H1 (cell line): ENCODE results near the gene ICAM2. TPM values are rescaled to one million over a fixed set of nuclear protein-coding genes. Genes with fewer than 3 reads are reported as not detected.

Experiments used
- CTCF ChIA-PET: fragments of 300-600 bp; sonication (Branson Sonifier 250); formaldehyde crosslinking; loops from one replicate; lab custom pipeline; 2021; ENCODE audit not compliant: partially characterized antibody; lab: Charles Lee
- POLR2A ChIA-PET: fragments of 300-600 bp; sonication (Branson Sonifier 250); formaldehyde crosslinking; loops from one replicate; lab custom pipeline; 2021; ENCODE audit warnings: inconsistent platforms; ENCODE audit not compliant: partially characterized antibody; lab: Charles Lee
- DNase-seq, 2 experiments: peaks; one replicate each; pipeline versions ENCODE4 v3.0.0 to v3.0.0-alpha.2; 2010 to 2022; ENCODE audit warnings: low spot score in 2 of 2, low read depth in 1 of 2, mixed read lengths in 1 of 2
- FAIRE-seq: peaks from 2 replicates; lab custom pipeline; 2011; peaks lifted over from hg19 to GRCh38; lab: Jason Lieb, UNC
- H2AFZ ChIP-seq: 2 replicates; pipeline ENCODE4 v1.8.1; 2012; ENCODE audit warnings: low read length, inconsistent platforms
- H2AK5ac ChIP-seq: 2 replicates; pipeline ENCODE4 v1.6.1; 2013; ENCODE audit warnings: low read depth, low read length
- H2BK120ac ChIP-seq: replicated peaks from 2 replicates; pipeline ENCODE3; 2013; ENCODE audit warnings: low read depth, low read length, inconsistent platforms
- H2BK12ac ChIP-seq: 2 replicates; pipeline ENCODE4 v1.6.1; 2013; ENCODE audit warnings: low read depth, low read length
- H2BK15ac ChIP-seq: 2 replicates; pipeline ENCODE4 v1.6.1; 2013; ENCODE audit warnings: low read length
- H2BK20ac ChIP-seq: 2 replicates; pipeline ENCODE4 v1.6.1; 2013; ENCODE audit warnings: low read length
- H2BK5ac ChIP-seq: 2 replicates; pipeline ENCODE4 v1.6.1; 2013; ENCODE audit warnings: low read depth, low read length
- H3K14ac ChIP-seq: 2 replicates; pipeline ENCODE4 v1.6.1; 2013; ENCODE audit warnings: inconsistent platforms; ENCODE audit not compliant: insufficient read length
- H3K18ac ChIP-seq: 2 replicates; pipeline ENCODE4 v1.6.1; 2013; ENCODE audit warnings: low read length; ENCODE audit errors: extremely low read depth
- H3K23ac ChIP-seq: 2 replicates; pipeline ENCODE4 v1.6.1; 2013; ENCODE audit warnings: inconsistent platforms; ENCODE audit not compliant: insufficient read length
- H3K23me2 ChIP-seq: 2 replicates; pipeline ENCODE4 v1.6.1; 2013; ENCODE audit warnings: low read depth, low read length
- H3K27ac ChIP-seq: 2 replicates; pipeline ENCODE4 v1.6.1; 2011; ENCODE audit warnings: low read depth, low read length, inconsistent platforms
- H3K27me3 ChIP-seq, 4 experiments: replicated peaks in 1 of 4; 1 replicate in 1 of 4; 2 replicates in 3 of 4; pipeline versions ENCODE4 v1.6.1 to v1.8.1; 2011 to 2013; ENCODE audit warnings: low read length in 3 of 4, mild to moderate bottlenecking in 3 of 4, inconsistent platforms in 2 of 4, mixed read lengths in 2 of 4, moderate library complexity in 1 of 4; ENCODE audit not compliant: control insufficient read depth in 3 of 4, insufficient read depth in 3 of 4; ENCODE audit errors: extremely low read depth in 1 of 4
- H3K36me3 ChIP-seq, 4 experiments: 2 replicates each; pipeline versions ENCODE4 v1.6.1 to v1.8.1; 2011 to 2013; ENCODE audit warnings: mild to moderate bottlenecking in 4 of 4, low read length in 3 of 4, moderate library complexity in 2 of 4, control low read depth in 1 of 4, inconsistent platforms in 1 of 4; ENCODE audit not compliant: insufficient read depth in 4 of 4, control insufficient read depth in 2 of 4
- H3K4ac ChIP-seq: replicated peaks from 2 replicates; pipeline ENCODE3; 2013; ENCODE audit warnings: low read length, low read depth, mixed read lengths, inconsistent platforms; ENCODE audit not compliant: insufficient read length
- H3K4me1 ChIP-seq, 4 experiments: replicated peaks in 1 of 4; 1 replicate in 1 of 4; 2 replicates in 3 of 4; pipeline versions ENCODE4 v1.6.1 to v1.8.1; 2011 to 2013; ENCODE audit warnings: low read length in 3 of 4, inconsistent platforms in 2 of 4, mixed read lengths in 1 of 4; ENCODE audit not compliant: insufficient read depth in 4 of 4, control insufficient read depth in 3 of 4
- H3K4me2 ChIP-seq, 2 experiments: 2 replicates each; pipeline versions ENCODE4 v1.6.1 to v1.8.1; 2011 to 2013; ENCODE audit warnings: low read depth in 2 of 2, low read length in 2 of 2, control low read depth in 1 of 2, inconsistent platforms in 1 of 2, mild to moderate bottlenecking in 1 of 2; ENCODE audit not compliant: insufficient read depth in 1 of 2
- H3K4me3 ChIP-seq, 4 experiments: fragments of 200-600, 300-600 bp in 1 of 4; sonication (generic), shearing (Covaris generic), sonication (Bioruptor Twin) in 1 of 4; 2 replicates each; pipeline versions ENCODE4 v1.5.1 to v1.8.1; 2011 to 2016; ENCODE audit warnings: low read length in 4 of 4, low read depth in 3 of 4, control low read depth in 2 of 4, inconsistent platforms in 2 of 4, mild to moderate bottlenecking in 2 of 4, mixed read lengths in 1 of 4, moderate library complexity in 1 of 4; ENCODE audit not compliant: insufficient read depth in 2 of 4; ENCODE audit errors: extremely low read depth in 1 of 4
- H3K56ac ChIP-seq: replicated peaks from 2 replicates; pipeline ENCODE3; 2013; ENCODE audit warnings: low read depth, mild to moderate bottlenecking, mixed read lengths, low read length, inconsistent platforms; ENCODE audit not compliant: insufficient read length
- H3K79me1 ChIP-seq: 2 replicates; pipeline ENCODE4 v1.6.1; 2013; ENCODE audit warnings: low read depth, low read length, control low read depth
- H3K79me2 ChIP-seq, 2 experiments: 2 replicates each; pipeline versions ENCODE4 v1.6.1 to v1.8.1; 2012 to 2013; ENCODE audit warnings: low read length in 2 of 2, mild to moderate bottlenecking in 2 of 2, inconsistent platforms in 1 of 2; ENCODE audit not compliant: insufficient read depth in 2 of 2, control insufficient read depth in 1 of 2
- H3K9ac ChIP-seq, 4 experiments: replicated peaks in 1 of 4; 1 replicate in 1 of 4; 2 replicates in 3 of 4; pipeline versions ENCODE4 v1.6.1 to v1.8.1; 2011 to 2013; ENCODE audit warnings: low read depth in 3 of 4, low read length in 3 of 4, control low read depth in 2 of 4, mild to moderate bottlenecking in 2 of 4, moderate library complexity in 2 of 4, inconsistent platforms in 1 of 4; ENCODE audit errors: extremely low read depth in 1 of 4
- H3K9me3 ChIP-seq, 2 experiments: 2 replicates each; pipeline versions ENCODE4 v1.6.1 to v1.8.1; 2012 to 2013; ENCODE audit warnings: mild to moderate bottlenecking in 2 of 2, moderate library complexity in 2 of 2, control low read depth in 1 of 2, inconsistent platforms in 1 of 2, low read depth in 1 of 2, low read length in 1 of 2, mixed read lengths in 1 of 2; ENCODE audit not compliant: insufficient read depth in 2 of 2
- H4K20me1 ChIP-seq, 2 experiments: replicated peaks in 1 of 2; 2 replicates each; pipeline versions ENCODE3 to v1.8.1; 2011 to 2013; ENCODE audit warnings: inconsistent platforms in 2 of 2, low read length in 2 of 2, mild to moderate bottlenecking in 1 of 2; ENCODE audit not compliant: insufficient read depth in 2 of 2, control insufficient read depth in 1 of 2
- H4K5ac ChIP-seq: 2 replicates; pipeline ENCODE4 v1.6.1; 2013; ENCODE audit warnings: low read length, low read depth, mixed read lengths, inconsistent platforms; ENCODE audit not compliant: insufficient read length
- H4K8ac ChIP-seq: 2 replicates; pipeline ENCODE4 v1.8.0; 2013; ENCODE audit warnings: mild to moderate bottlenecking, moderate library complexity, low read length, inconsistent platforms; ENCODE audit not compliant: insufficient read depth; ENCODE audit errors: extremely low read depth
- H4K91ac ChIP-seq: replicated peaks from 2 replicates; pipeline ENCODE3; 2013; ENCODE audit warnings: low read length, mixed read lengths, inconsistent platforms; ENCODE audit not compliant: insufficient read length
- CTBP2 ChIP-seq: IDR thresholded peaks from 2 replicates; pipeline ENCODE4 v1.7.0; 2011; ENCODE audit warnings: borderline replicate concordance, mild to moderate bottlenecking, moderate library complexity, mixed read lengths, low read length; ENCODE audit not compliant: insufficient read depth, insufficient read length
- HDAC2 ChIP-seq, 2 experiments: fragments of 300-600 bp in 1 of 2; sonication (generic) in 1 of 2; IDR thresholded peaks; 2 replicates each; pipeline ENCODE4 v1.6.1; 2011 to 2012; ENCODE audit warnings: low read depth in 2 of 2, low read length in 2 of 2, mild to moderate bottlenecking in 2 of 2, moderate library complexity in 2 of 2, borderline replicate concordance in 1 of 2, inconsistent platforms in 1 of 2
- SIX5 ChIP-seq: IDR thresholded peaks from 2 replicates; pipeline ENCODE4 v1.6.1; 2011; ENCODE audit warnings: mild to moderate bottlenecking, low read depth, low read length
- SP1 ChIP-seq: IDR thresholded peaks from 2 replicates; pipeline ENCODE4 v1.6.1; 2011; ENCODE audit warnings: low read depth, low read length
- WGBS, 2 experiments: shearing (Covaris generic) in 1 of 2; methylation state at CpG; one replicate each; pipeline versions ENCODE4 v1.1.6 to v1.1.7; 2013 to 2015; ENCODE audit warnings: low lambda C conversion rate in 2 of 2, mixed read lengths in 2 of 2, inconsistent platforms in 1 of 2, low coverage in 1 of 2, missing lambda C conversion rate in 1 of 2; ENCODE audit not compliant: insufficient replicate concordance in 2 of 2, insufficient coverage in 1 of 2, insufficient read length in 1 of 2; ENCODE audit errors: extremely low coverage in 1 of 2, missing lambda C conversion rate in 1 of 2; 5-methylcytosine and 5-hydroxymethylcytosine counted together
- polyA plus RNA-seq, 7 experiments: library from polyadenylated mRNA; depleted of rRNA in 3 of 7; stranded (reverse) in 5 of 7; unstranded in 2 of 7; fragments of >200 nt in 5 of 7; fragments of 200-250 nt in 2 of 7; gene quantifications; 1 replicate in 5 of 7; 2 replicates in 1 of 7; 4 replicates in 1 of 7; pipeline versions ENCODE4 v1.2.1 to v1.2.3, GENCODE V29; 2011 to 2013; ENCODE audit warnings: missing spikeins in 2 of 7, mixed read lengths in 2 of 7
- total RNA-seq: library from RNA; stranded (reverse); fragmentation: NEBNext Ultra II Directional; extraction: Animal tissue kit (Norgen Biotek cat#: 25700); gene quantifications from 2 replicates; pipeline ENCODE4 v1.2.1, GENCODE V29; 2021

The ICAM2 gene
- total and polyA plus RNA-seq, 2 of the 8 experiments (the other 6 are each of a cell fraction or from before 2014, with no cell fraction given): 0.45 to 0.63 TPM

DNA sequence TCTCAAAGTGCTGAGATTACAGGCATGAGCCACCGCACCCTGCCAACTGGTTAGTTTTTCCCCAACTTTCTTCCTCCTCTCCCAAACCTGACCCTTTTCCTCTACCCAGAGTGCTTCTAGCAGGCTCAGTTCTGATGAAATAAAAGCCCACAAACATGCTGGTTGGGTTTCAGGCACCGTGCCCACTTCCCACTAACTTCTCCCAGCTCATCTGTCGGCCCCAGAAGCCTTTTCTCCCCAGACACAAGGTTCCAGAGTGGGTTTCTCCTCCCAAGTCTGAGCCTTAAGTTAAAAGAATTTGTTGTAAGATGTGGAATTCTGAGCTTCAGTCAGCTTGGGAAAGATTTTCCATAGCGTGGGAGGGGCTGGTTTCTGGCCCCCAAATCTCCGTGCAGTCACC, 36.2 kb downstream of the ICAM2 start:
- Histone ChIP-seq H3K18ac (no peak overlapping the region), H2AFZ (no peak overlapping the region), H4K91ac (no peak overlapping the region), H2AK5ac (no peak overlapping the region), H3K23ac (no peak overlapping the region), H3K14ac (no peak overlapping the region), H3K27me3 (no peaks in the 10 kb centered on the region; a peak in 1 of 7 replicates), H3K56ac (no peak overlapping the region), H4K8ac (no peak overlapping the region), H3K4me1 (peaks cover 0 to 11% (median 6%) of the 10 kb centered on the region in 4 experiments; a peak in 6 of 7 replicates), H3K9ac (no peak overlapping the region), H3K9me3 (0 out of 4 replicates have a peak, but pooled peaks cover 4% of the 10 kb centered on the region in 2 experiments), H4K20me1 (no peaks in the 10 kb centered on the region), H4K5ac (no peak overlapping the region), H3K36me3 (no peaks in the 10 kb centered on the region), H3K4me3 (no peak overlapping the region), H3K79me1 (no peaks in the 10 kb centered on the region), H2BK120ac (no peak overlapping the region), H3K27ac (no peak overlapping the region), H2BK5ac (no peak overlapping the region), H3K4me2 (no peak overlapping the region), H2BK20ac (no peak overlapping the region), H3K23me2 (no peaks in the 10 kb centered on the region), H3K4ac (no peak overlapping the region), H3K79me2 (no peaks in the 10 kb centered on the region), H2BK15ac (no peak overlapping the region), H2BK12ac (no peak overlapping the region)
- FAIRE-seq (no peak), DNase-seq (no peak)
- ChIA-PET POLR2A (interaction anchor here (0.7 kb wide), 1 partner anchor 54 kb away, joined by 3 read pairs; no protein-coding TSS in a partner anchor), CTCF (interaction anchor here (0.8 to 18.4 kb wide), 16 partner anchors 8 to 99 kb away, joined by 3 to 219 read pairs (median 5); partner anchors contain the start of genes CSHL1, GH1, ICAM2 and PRR29)
- WGBS, 2 experiments: 85% methylated on average over 5 of the region's 5 CpGs; no CpG with 5 or more reads in 1 of the 2 experiments
- TF ChIP-seq CTBP2: no peak
- no peak for TF ChIP-seq HDAC2 (IDR thresholded peaks at IDR 0.05; ENCODE audit: borderline replicate concordance in 1 of 2, low read depth in 2 of 2, low read length in 2 of 2)
- TF ChIP-seq SP1: no peak
- no peak for TF ChIP-seq SIX5
